Measurements from ENCODE around the gene GRIK4. TPM values are rescaled to one million over a fixed set of nuclear protein-coding genes. Genes with fewer than 3 reads are reported as not detected.
"Not testable (repeated sequence)": the region's sequence is repeated elsewhere in the genome, so short reads cannot be mapped to it uniquely, and the experiment has no call there.

Gene GRIK4
- total and polyA plus RNA-seq, 8 donors = 0.06 to 0.31 TPM; not detected in 6

DNA sequence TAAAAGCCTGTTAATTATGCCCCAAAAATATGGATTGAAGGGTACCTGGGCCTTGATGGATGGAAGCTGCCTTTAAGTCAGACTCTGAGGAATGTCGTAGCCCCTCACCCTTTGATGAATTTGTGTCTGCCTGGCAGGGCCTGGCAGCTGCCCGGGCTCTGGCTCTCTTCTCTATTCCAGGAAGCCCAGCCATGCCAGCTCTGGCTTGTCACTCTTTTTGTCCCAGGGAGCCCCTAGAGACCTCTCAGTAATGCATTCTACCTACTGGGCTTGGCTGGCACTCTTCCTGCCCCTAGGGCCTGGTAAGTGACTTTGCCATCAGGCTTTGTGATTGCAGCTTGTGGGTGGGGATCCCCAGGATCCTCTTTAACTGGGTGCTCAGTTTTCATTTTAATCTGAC lies 103.8 kb downstream of the GRIK4 start:
- 37 to 90% (median 58%) methylated on average over 1 to 2 of the region's 2 CpGs for WGBS, 5 donors
- TF ChIP-seq EP300 (IDR thresholded peaks at IDR 0.05) = no peak
- TF ChIP-seq, protein P1, sequence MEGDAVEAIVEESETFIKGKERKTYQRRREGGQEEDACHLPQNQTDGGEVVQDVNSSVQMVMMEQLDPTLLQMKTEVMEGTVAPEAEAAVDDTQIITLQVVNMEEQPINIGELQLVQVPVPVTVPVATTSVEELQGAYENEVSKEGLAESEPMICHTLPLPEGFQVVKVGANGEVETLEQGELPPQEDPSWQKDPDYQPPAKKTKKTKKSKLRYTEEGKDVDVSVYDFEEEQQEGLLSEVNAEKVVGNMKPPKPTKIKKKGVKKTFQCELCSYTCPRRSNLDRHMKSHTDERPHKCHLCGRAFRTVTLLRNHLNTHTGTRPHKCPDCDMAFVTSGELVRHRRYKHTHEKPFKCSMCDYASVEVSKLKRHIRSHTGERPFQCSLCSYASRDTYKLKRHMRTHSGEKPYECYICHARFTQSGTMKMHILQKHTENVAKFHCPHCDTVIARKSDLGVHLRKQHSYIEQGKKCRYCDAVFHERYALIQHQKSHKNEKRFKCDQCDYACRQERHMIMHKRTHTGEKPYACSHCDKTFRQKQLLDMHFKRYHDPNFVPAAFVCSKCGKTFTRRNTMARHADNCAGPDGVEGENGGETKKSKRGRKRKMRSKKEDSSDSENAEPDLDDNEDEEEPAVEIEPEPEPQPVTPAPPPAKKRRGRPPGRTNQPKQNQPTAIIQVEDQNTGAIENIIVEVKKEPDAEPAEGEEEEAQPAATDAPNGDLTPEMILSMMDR (IDR thresholded peaks at IDR 0.05) = no peak
- no peak for TF ChIP-seq POLR2AphosphoS5 (IDR thresholded peaks at IDR 0.05)
- TF ChIP-seq POLR2A (IDR thresholded peaks at IDR 0.05) = no peak

DNA sequence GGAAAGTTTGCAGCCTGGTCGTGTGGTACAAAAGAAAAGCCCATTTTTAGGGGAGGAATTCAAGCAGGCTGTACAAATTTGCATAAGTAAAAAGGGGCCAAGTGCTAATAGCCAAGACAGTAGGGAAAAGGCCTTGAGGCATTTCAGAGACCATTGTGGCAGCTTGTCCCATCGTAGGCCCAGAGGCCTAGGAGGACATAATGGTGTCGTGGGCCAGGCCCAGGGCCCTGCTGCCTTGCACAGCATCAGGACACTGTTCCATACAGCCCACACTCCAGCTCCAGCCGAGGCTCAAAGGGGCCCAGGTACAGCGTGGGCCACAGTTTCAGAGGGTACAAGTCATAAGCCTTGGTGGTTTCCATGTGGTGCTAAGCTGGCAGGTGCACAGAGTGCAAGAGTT lies 106.9 kb downstream of the GRIK4 start:
- TF ChIP-seq EP300 (IDR thresholded peaks at IDR 0.05) (no peak), POLR2A (IDR thresholded peaks at IDR 0.05) (no peak), POLR2AphosphoS5 (IDR thresholded peaks at IDR 0.05) (no peak)
- TF ChIP-seq, protein P1 (IDR thresholded peaks at IDR 0.05) = no peak
- Histone ChIP-seq H3K9me3 (peaks cover 4 to 18% (median 15%) of the 10 kb centered on the region in 4 donors), H3K27ac (no peak overlapping the region), H3K27me3 (peaks cover 0 to 4% (median 0%) of the 10 kb centered on the region in 3 donors), H3K4me3 (no peak overlapping the region), H3K4me1 (peaks cover 0 to 7% (median under 1%) of the 10 kb centered on the region in 4 donors), H3K36me3 (no peaks in the 10 kb centered on the region)
- DNase-seq = no peak
- WGBS, 5 donors = 82 to 91% (median 87%) methylated on average over 5 of the region's 5 CpGs
- intact Hi-C loops (cut with DNase I; ENCODE audit: low total_unique reads) = no loop called here

More for the DNA sequence above, 103.8 kb downstream of the GRIK4 start:
- Histone ChIP-seq H3K9me3 (peaks cover 4 to 18% (median 15%) of the 10 kb centered on the region in 4 donors), H3K4me1 (peaks cover 0 to 11% (median 2%) of the 10 kb centered on the region in 4 donors), H3K27me3 (peaks cover 0 to 4% (median 0%) of the 10 kb centered on the region in 3 donors), H3K4me3 (no peak overlapping the region), H3K36me3 (no peaks in the 10 kb centered on the region), H3K27ac (no peak overlapping the region)
- intact Hi-C loops (cut with DNase I; ENCODE audit: low total_unique reads) = no loop called here
- DNase-seq = no peak

DNA sequence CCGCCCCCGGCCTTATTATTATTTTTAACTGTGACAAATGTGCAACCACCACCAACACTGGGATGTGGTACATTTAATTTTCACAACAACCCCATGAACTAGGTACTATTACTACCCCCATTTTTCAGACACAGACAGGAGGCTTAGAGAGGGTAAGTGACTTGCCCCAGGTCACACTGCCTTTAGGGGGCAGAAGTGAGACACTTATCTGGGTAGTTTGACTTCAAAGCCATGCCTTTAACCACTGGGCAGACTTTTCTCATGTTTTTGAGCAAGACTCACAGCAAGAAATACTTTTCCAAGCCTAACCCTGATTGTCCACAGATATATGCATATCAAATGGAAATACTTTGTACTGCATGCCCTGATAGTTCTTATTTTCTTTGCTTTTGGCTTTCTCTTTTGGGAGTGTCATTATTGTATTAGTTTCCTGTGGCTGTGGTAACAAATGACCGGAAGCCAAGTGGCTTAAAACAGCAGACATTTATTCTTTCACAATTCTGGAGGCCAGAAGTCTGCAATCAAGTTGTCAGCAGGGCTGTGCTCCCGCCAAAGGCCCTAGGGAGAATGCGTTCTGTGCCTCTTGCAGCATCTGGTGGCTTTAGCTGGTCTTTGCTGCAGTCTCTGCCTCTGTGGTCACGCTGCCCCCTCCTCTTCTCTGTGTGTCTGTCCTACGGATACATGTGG lies 110.8 kb downstream of the GRIK4 start:
- TF ChIP-seq POLR2A (IDR thresholded peaks at IDR 0.05) = no peak
- TF ChIP-seq POLR2AphosphoS5 (IDR thresholded peaks at IDR 0.05) = no peak
- TF ChIP-seq, protein P1 (IDR thresholded peaks at IDR 0.05) = no peak
- TF ChIP-seq EP300 (IDR thresholded peaks at IDR 0.05) = no peak
- H3K27ac ChIP-seq = no peak overlapping the region
- H3K4me3 ChIP-seq = no peak overlapping the region
- peak in 1 of 2 donors; percentile 62 for DNase-seq
- intact Hi-C loops (cut with DNase I; ENCODE audit: low total_unique reads) = no loop called here
- H3K27me3 ChIP-seq = peaks cover 0 to 5% (median 0%) of the 10 kb centered on the region in 3 donors
- H3K4me1 ChIP-seq = no peaks in the 10 kb centered on the region
- no peaks in the 10 kb centered on the region for H3K36me3 ChIP-seq
- peaks cover 4 to 17% (median 14%) of the 10 kb centered on the region in 4 donors for H3K9me3 ChIP-seq
- WGBS, 5 donors = 58 to 67% (median 66%) methylated on average over 7 of the region's 7 CpGs

DNA sequence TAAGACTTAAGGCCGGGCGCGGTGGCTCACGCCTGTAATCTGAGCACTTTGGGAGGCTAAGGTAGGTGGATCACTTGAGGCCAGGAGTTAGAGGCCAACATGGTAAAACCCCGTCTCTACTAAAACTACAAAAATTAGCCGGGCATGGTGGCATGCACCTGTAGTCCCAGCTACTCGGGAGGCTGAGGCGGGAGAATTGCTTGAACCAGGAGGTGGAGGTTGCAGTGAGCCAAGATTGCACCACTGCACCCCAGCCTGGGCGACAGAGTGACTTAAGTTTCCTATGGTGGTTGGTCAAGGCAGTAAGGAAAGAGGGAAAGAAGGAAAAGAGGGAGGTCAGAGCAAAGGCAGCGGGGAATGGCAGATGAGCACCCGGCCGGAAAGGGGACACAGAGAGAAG lies 113.4 kb downstream of the GRIK4 start:
- intact Hi-C loops (cut with DNase I; ENCODE audit: low total_unique reads); H3K27ac ChIP-seq; H3K4me3 ChIP-seq; H3K36me3 ChIP-seq; DNase-seq; H3K4me1 ChIP-seq; H3K9me3 ChIP-seq; H3K27me3 ChIP-seq: not testable (repeated sequence)
- WGBS, 5 donors = 91 to 95% (median 92%) methylated on average over 12 of the region's 12 CpGs

DNA sequence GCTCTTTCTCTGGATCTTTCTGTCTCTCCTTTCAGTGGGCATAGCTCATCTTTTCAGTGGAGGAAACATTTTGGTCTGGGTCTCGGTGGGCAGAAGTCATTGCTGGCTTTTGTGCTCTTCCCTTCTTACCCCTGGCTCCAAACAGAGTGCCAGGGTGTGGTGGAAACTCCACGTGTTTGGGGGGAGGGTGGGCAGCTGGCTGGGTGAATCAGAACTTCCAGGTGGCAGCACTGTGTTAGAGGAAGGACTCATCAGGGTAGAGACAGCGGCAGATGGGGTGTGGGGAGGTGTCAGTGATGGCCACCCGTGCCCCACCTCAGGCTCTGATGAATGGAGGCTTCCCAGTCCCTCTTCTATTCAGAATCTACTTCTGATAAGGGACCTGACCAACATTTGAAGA lies 114.0 kb downstream of the GRIK4 start:
- no peaks in the 10 kb centered on the region for H3K9me3 ChIP-seq
- whole genome bisulfite sequencing, 5 donors = 43 to 55% (median 51%) methylated on average over 4 of the region's 4 CpGs
- H3K4me1 ChIP-seq = no peaks in the 10 kb centered on the region
- H3K27me3 ChIP-seq = peaks cover 0 to 5% (median 0%) of the 10 kb centered on the region in 3 donors
- H3K4me3 ChIP-seq = no peak overlapping the region
- DNase-seq = no peak
- H3K27ac ChIP-seq = no peak overlapping the region
- H3K36me3 ChIP-seq = no peaks in the 10 kb centered on the region
- no peak for TF ChIP-seq POLR2AphosphoS5 (IDR thresholded peaks at IDR 0.05)
- TF ChIP-seq EP300 (IDR thresholded peaks at IDR 0.05) = no peak
- no peak for TF ChIP-seq POLR2A (IDR thresholded peaks at IDR 0.05)
- TF ChIP-seq, protein P1 (IDR thresholded peaks at IDR 0.05) = no peak
- intact Hi-C loops (cut with DNase I; ENCODE audit: low total_unique reads) = no loop called here
